GM23338 (cell line): ENCODE measurements around the gene MORN4. TPM values are rescaled to one million over a fixed set of nuclear protein-coding genes. Genes with fewer than 3 reads are reported as not detected.
A peak's percentile ranks its signal among the peaks of the same experiment; 100 is the strongest.

Experiments used
- ATAC-seq: fragments of 200-7000 bp; cut with Tn5 transposase; 3 replicates; pipeline ENCODE4 v1.9.1; 2020
- DNase-seq: peaks from one replicate; pipeline ENCODE4 v3.0.0-alpha.2; 2015; ENCODE audit warnings: low spot score
- H2AFZ ChIP-seq: fragments of 200-600 bp; sonication (generic); 2 replicates; pipeline ENCODE4 v1.8.0; 2016; ENCODE audit warnings: antibody characterized with exemption, mild to moderate bottlenecking, moderate library complexity
- H3F3A ChIP-seq: fragments of 200-600 bp; sonication (generic); replicated peaks from 2 replicates; pipeline ENCODE4 v1.8.0; 2017; ENCODE audit warnings: antibody characterized with exemption, mixed run types, low read depth
- H3K27ac ChIP-seq: fragments of 200-600 bp; sonication (generic); 2 replicates; pipeline ENCODE4 v1.6.1; 2016; ENCODE audit warnings: low read depth
- H3K27me3 ChIP-seq: fragments of 200-600 bp; sonication (generic); 2 replicates; pipeline ENCODE4 v1.8.0; 2016; ENCODE audit warnings: mild to moderate bottlenecking, mixed run types, moderate library complexity; ENCODE audit not compliant: insufficient read depth
- H3K36me3 ChIP-seq: fragments of 200-600 bp; sonication (generic); 2 replicates; pipeline ENCODE4 v1.8.0; 2016; ENCODE audit warnings: mild to moderate bottlenecking; ENCODE audit not compliant: insufficient read depth
- H3K4me1 ChIP-seq: fragments of 200-600 bp; sonication (generic); 2 replicates; pipeline ENCODE4 v1.8.0; 2016; ENCODE audit warnings: mild to moderate bottlenecking, moderate library complexity; ENCODE audit not compliant: insufficient read depth
- H3K4me2 ChIP-seq: fragments of 200-600 bp; sonication (generic); 2 replicates; pipeline ENCODE4 v1.7.1; 2017; ENCODE audit warnings: mixed run types
- H3K4me3 ChIP-seq: fragments of 200-600 bp; sonication (generic); 2 replicates; pipeline ENCODE4 v1.6.1; 2016; ENCODE audit warnings: mixed run types
- H3K79me2 ChIP-seq: fragments of 200-600 bp; sonication (generic); replicated peaks from 2 replicates; pipeline ENCODE4 v1.8.0; 2017; ENCODE audit warnings: mild to moderate bottlenecking; ENCODE audit not compliant: insufficient read depth
- H3K9me2 ChIP-seq: fragments of 200-600 bp; sonication (generic); 2 replicates; pipeline ENCODE4 v1.8.0; 2017; ENCODE audit not compliant: insufficient read depth
- H4K20me1 ChIP-seq: fragments of 200-600 bp; sonication (generic); replicated peaks from 2 replicates; pipeline ENCODE4 v1.8.0; 2017; ENCODE audit warnings: mild to moderate bottlenecking; ENCODE audit not compliant: insufficient read depth
- H3K27ac Mint-ChIP-seq: 2 replicates; pipeline ENCODE4 v1.8.0; 2020; ENCODE audit warnings: inconsistent platforms, mild to moderate bottlenecking, moderate library complexity, mixed read lengths
- H3K27me3 Mint-ChIP-seq: 3 replicates; pipeline ENCODE4 v1.8.0; 2022; ENCODE audit warnings: low read depth, mild to moderate bottlenecking, moderate library complexity, mixed read lengths, inconsistent platforms; ENCODE audit not compliant: insufficient read depth, poor library complexity
- H3K36me3 Mint-ChIP-seq: 3 replicates; pipeline ENCODE4 v1.8.0; 2021; ENCODE audit warnings: low read depth, mild to moderate bottlenecking, inconsistent platforms, moderate library complexity, mixed read lengths
- H3K4me1 Mint-ChIP-seq: 3 replicates; pipeline ENCODE4 v1.8.0; 2020; ENCODE audit warnings: mild to moderate bottlenecking, inconsistent platforms, mixed read lengths
- H3K4me3 Mint-ChIP-seq: 3 replicates; pipeline ENCODE4 v1.8.0; 2021; ENCODE audit warnings: moderate library complexity, mild to moderate bottlenecking, inconsistent platforms, mixed read lengths
- H3K9me3 Mint-ChIP-seq: 3 replicates; pipeline ENCODE4 v1.8.0; 2020; ENCODE audit warnings: moderate library complexity, mild to moderate bottlenecking, inconsistent platforms, mixed read lengths
- ETS1 ChIP-seq: IDR thresholded peaks from 2 replicates; pipeline ENCODE4 v1.6.1; 2016; ENCODE audit warnings: antibody characterized with exemption
- EZH2 ChIP-seq: fragments of 200-600 bp; sonication (generic); IDR thresholded peaks from one replicate; pipeline ENCODE4 v1.8.0; 2017; ENCODE audit warnings: antibody characterized with exemption, mild to moderate bottlenecking, low read depth; ENCODE audit not compliant: unreplicated experiment
- EZH2phosphoT487 ChIP-seq: fragments of 200-600 bp; sonication (generic); IDR thresholded peaks from one replicate; pipeline ENCODE4 v1.8.1; 2018; ENCODE audit warnings: antibody characterized with exemption; ENCODE audit not compliant: unreplicated experiment
- NANOG ChIP-seq: IDR thresholded peaks from 2 replicates; pipeline ENCODE4 v1.6.1; 2016; ENCODE audit warnings: antibody characterized with exemption, borderline replicate concordance
- ZNF331 ChIP-seq: fragments of 250-450 bp; sonication (Bioruptor Pico); IDR thresholded peaks from 2 replicates; pipeline ENCODE4 v1.5.0; 2020; ENCODE audit warnings: low read depth, mild to moderate bottlenecking, moderate library complexity
- polyA plus RNA-seq: library from polyadenylated mRNA; unstranded; fragments of >200 nt; fragmentation: Nextera tagmentation; extraction: Ambion mirVana; gene quantifications from 2 replicates; pipeline ENCODE4 v1.2.1, GENCODE V29; 2016
- total RNA-seq: library from RNA; depleted of rRNA; stranded (reverse); fragments of >200 nt; shearing (Covaris generic); gene quantifications from 2 replicates; pipeline ENCODE4 v1.2.3, GENCODE V29; 2014
- TF ChIP-seq, protein P1 (sequence below), 2 experiments: fragments of 200-600 bp in 1 of 2; sonication (generic) in 1 of 2; conservative IDR thresholded peaks; 2 replicates each; pipeline versions ENCODE4 v1.5.1 to v1.6.1; 2016 to 2017; ENCODE audit warnings: antibody characterized with exemption in 2 of 2, low read depth in 2 of 2, mild to moderate bottlenecking in 2 of 2, moderate library complexity in 1 of 2

Gene MORN4
- total and polyA plus RNA-seq, 2 experiments from 2014 or later = 9.0 to 50.0 TPM

DNA sequence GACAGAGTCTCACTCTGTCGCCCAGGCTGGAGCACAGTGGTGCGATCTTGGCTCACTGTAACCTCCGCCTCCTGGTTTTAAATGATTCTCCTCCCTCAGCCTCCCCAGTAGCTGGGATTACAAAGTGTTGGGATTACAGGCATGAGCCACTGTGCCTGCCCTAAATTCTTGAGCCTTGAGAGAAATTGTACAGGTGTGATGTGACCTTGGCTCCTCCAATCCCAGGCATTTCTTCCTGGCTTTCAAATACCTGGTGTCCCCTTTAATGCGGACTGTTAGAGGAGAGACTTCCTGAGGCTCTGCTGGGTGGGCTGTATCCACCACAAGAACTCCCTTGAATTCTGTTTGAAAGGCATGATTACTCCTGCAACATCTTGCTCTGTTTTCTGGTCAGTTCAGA lies 15.0 kb downstream of the MORN4 start:
- H3K27me3 Mint-ChIP-seq = no peaks in the 10 kb centered on the region
- Histone ChIP-seq H3K79me2 (no peaks in the 10 kb centered on the region), H3K4me1 (no peaks in the 10 kb centered on the region), H2AFZ (no peak overlapping the region), H3K9me2 (no peaks in the 10 kb centered on the region), H3F3A (no peaks in the 10 kb centered on the region), H4K20me1 (peaks cover 3% of the 10 kb centered on the region), H3K27me3 (no peaks in the 10 kb centered on the region), H3K4me2 (no peak overlapping the region), H3K27ac (0 out of 2 replicates have a peak overlapping the region, but pooled peaks have one; percentile 19), H3K4me3 (no peak overlapping the region), H3K36me3 (no peaks in the 10 kb centered on the region)
- ATAC-seq (no peak), DNase-seq (no peak)
- no peaks in the 10 kb centered on the region for H3K36me3 Mint-ChIP-seq
- H3K4me1 Mint-ChIP-seq = no peaks in the 10 kb centered on the region
- H3K4me3 Mint-ChIP-seq = no peak overlapping the region
- TF ChIP-seq NANOG = no peak
- no peak for TF ChIP-seq EZH2phosphoT487
- no peak for TF ChIP-seq EZH2
- no peak for TF ChIP-seq ZNF331 (CRISPR knock-in tag)
- no peak for TF ChIP-seq ETS1
- no peaks in the 10 kb centered on the region for H3K9me3 Mint-ChIP-seq
- no peak overlapping the region for H3K27ac Mint-ChIP-seq

DNA sequence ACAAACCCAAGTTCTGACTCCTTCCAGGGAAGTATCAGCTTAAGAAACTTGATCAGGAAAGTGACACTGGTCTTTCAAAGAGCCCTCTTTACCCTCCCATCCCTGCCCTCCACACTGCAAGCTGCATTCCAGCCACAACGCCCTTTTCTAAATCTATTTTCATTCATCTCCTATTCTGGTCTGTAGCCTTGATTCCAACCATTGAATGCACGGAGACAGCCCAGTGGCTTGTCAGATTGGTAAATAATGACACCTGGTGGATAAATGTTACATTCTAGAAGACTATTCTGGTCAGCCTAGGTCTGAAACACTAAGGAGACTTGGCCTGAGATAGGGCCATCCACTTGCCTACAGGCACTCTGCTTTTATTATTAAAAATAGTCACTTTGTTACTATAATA lies 20.9 kb downstream of the MORN4 start:
- DNase-seq = peak; percentile 81

More for the DNA sequence above, 20.9 kb downstream of the MORN4 start:
- Histone ChIP-seq H3K4me2 (no peak overlapping the region), H3K27ac (no peak overlapping the region), H3K27me3 (no peaks in the 10 kb centered on the region), H3K79me2 (no peaks in the 10 kb centered on the region), H3K36me3 (no peaks in the 10 kb centered on the region), H3F3A (no peaks in the 10 kb centered on the region), H3K4me3 (no peak overlapping the region), H3K4me1 (no peaks in the 10 kb centered on the region), H3K9me2 (no peaks in the 10 kb centered on the region), H4K20me1 (0 out of 2 replicates have a peak, but pooled peaks cover 3% of the 10 kb centered on the region), H2AFZ (no peak overlapping the region)
- H3K27ac Mint-ChIP-seq = no peak overlapping the region
- peaks cover 10% of the 10 kb centered on the region for H3K4me1 Mint-ChIP-seq
- H3K27me3 Mint-ChIP-seq = peaks cover 4% of the 10 kb centered on the region
- H3K9me3 Mint-ChIP-seq = no peaks in the 10 kb centered on the region
- no peak overlapping the region for H3K4me3 Mint-ChIP-seq
- no peaks in the 10 kb centered on the region for H3K36me3 Mint-ChIP-seq
- no peak for TF ChIP-seq ETS1
- TF ChIP-seq, protein P1, sequence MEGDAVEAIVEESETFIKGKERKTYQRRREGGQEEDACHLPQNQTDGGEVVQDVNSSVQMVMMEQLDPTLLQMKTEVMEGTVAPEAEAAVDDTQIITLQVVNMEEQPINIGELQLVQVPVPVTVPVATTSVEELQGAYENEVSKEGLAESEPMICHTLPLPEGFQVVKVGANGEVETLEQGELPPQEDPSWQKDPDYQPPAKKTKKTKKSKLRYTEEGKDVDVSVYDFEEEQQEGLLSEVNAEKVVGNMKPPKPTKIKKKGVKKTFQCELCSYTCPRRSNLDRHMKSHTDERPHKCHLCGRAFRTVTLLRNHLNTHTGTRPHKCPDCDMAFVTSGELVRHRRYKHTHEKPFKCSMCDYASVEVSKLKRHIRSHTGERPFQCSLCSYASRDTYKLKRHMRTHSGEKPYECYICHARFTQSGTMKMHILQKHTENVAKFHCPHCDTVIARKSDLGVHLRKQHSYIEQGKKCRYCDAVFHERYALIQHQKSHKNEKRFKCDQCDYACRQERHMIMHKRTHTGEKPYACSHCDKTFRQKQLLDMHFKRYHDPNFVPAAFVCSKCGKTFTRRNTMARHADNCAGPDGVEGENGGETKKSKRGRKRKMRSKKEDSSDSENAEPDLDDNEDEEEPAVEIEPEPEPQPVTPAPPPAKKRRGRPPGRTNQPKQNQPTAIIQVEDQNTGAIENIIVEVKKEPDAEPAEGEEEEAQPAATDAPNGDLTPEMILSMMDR (conservative IDR thresholded peaks at IDR 0.05; ENCODE audit: low read depth in 2 of 2) = peak; percentile 56 to 71
- ATAC-seq = peak; percentile 86
